PFSK-1 (cell line): ENCODE results near the gene P2RX2.

Experiments
- FOXP2 ChIP-seq: optimal IDR thresholded peaks from 2 replicates; pipeline ENCODE3; 2011; ENCODE audit warnings: borderline replicate concordance, control low read depth, inconsistent platforms; ENCODE audit not compliant: insufficient read depth; ENCODE audit errors: extremely low read length, extremely low read depth
- POLR2AphosphoS5 ChIP-seq: IDR thresholded peaks from 2 replicates; pipeline ENCODE4 v1.6.1; 2012; ENCODE audit warnings: low read depth, mild to moderate bottlenecking, control low read depth, low read length, moderate library complexity
- SIN3A ChIP-seq: IDR thresholded peaks from 2 replicates; pipeline ENCODE4 v1.6.1; 2012; ENCODE audit warnings: mild to moderate bottlenecking, low read length, moderate library complexity, borderline replicate concordance; ENCODE audit not compliant: insufficient read depth
- TAF1 ChIP-seq: IDR thresholded peaks from 2 replicates; pipeline ENCODE4 v1.6.1; 2012; ENCODE audit warnings: low read length, control low read depth, borderline replicate concordance; ENCODE audit not compliant: insufficient read depth
- TF ChIP-seq, protein P1 (sequence below), 2 experiments: IDR thresholded peaks; 2 replicates each; pipeline versions ENCODE4 v1.6.1 to v1.8.0; 2011 to 2012; ENCODE audit warnings: low read depth in 2 of 2, low read length in 2 of 2, control low read depth in 1 of 2, inconsistent platforms in 1 of 2, mild to moderate bottlenecking in 1 of 2, moderate library complexity in 1 of 2; ENCODE audit not compliant: insufficient read depth in 1 of 2

Gene P2RX2

DNA sequence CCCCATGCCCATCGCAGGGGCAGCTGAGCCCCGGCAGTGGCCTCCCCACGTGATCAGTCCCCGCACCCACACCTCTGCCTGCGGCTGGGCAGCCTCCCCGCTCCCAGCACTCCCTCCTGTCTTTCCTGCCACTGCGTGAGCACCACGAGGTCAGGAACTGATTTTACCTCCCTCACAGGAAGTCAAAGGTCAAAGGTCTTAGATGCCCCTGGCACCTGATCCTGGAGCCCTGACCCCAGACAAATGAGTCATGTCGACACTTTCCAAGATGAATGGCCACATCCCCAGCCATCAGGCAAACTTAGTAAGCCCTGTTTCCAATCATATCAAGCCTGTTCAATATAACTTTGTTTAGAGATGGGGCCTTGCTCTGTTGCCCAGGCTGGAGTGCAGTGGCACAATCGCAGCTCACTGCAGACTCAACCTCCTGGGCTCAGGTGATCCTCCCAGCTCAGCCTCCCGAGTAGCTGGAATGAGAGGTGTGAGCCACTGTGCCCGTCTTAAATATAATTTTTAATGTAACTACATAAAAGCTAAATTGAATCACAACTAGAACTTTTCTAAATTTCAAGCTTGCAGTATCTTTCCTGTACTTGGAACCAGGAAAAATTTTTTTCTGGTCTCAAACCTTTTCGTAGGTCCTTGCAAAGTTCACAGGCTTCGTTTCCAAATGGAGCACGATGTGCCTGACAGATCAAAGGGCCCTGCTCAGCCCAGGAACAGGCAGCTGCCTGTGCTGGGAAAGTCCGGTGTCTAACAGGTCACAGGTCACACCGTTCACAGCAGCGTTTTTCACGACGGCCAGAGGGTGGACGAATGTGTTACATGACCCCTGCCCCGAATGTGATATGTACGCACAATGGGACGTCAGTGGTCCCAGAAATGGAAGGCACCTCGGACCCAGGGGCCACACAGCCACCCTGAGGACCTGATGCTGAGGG, 10.1 kb upstream of the P2RX2 start:
- TF ChIP-seq POLR2AphosphoS5 (no peak), TAF1 (no peak), SIN3A (no peak), FOXP2 (no peak)
- TF ChIP-seq, protein P1, sequence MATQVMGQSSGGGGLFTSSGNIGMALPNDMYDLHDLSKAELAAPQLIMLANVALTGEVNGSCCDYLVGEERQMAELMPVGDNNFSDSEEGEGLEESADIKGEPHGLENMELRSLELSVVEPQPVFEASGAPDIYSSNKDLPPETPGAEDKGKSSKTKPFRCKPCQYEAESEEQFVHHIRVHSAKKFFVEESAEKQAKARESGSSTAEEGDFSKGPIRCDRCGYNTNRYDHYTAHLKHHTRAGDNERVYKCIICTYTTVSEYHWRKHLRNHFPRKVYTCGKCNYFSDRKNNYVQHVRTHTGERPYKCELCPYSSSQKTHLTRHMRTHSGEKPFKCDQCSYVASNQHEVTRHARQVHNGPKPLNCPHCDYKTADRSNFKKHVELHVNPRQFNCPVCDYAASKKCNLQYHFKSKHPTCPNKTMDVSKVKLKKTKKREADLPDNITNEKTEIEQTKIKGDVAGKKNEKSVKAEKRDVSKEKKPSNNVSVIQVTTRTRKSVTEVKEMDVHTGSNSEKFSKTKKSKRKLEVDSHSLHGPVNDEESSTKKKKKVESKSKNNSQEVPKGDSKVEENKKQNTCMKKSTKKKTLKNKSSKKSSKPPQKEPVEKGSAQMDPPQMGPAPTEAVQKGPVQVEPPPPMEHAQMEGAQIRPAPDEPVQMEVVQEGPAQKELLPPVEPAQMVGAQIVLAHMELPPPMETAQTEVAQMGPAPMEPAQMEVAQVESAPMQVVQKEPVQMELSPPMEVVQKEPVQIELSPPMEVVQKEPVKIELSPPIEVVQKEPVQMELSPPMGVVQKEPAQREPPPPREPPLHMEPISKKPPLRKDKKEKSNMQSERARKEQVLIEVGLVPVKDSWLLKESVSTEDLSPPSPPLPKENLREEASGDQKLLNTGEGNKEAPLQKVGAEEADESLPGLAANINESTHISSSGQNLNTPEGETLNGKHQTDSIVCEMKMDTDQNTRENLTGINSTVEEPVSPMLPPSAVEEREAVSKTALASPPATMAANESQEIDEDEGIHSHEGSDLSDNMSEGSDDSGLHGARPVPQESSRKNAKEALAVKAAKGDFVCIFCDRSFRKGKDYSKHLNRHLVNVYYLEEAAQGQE (IDR thresholded peaks at IDR 0.05; ENCODE audit: insufficient read depth in 1 of 2, low read depth in 2 of 2, low read length in 2 of 2) = no peak

DNA sequence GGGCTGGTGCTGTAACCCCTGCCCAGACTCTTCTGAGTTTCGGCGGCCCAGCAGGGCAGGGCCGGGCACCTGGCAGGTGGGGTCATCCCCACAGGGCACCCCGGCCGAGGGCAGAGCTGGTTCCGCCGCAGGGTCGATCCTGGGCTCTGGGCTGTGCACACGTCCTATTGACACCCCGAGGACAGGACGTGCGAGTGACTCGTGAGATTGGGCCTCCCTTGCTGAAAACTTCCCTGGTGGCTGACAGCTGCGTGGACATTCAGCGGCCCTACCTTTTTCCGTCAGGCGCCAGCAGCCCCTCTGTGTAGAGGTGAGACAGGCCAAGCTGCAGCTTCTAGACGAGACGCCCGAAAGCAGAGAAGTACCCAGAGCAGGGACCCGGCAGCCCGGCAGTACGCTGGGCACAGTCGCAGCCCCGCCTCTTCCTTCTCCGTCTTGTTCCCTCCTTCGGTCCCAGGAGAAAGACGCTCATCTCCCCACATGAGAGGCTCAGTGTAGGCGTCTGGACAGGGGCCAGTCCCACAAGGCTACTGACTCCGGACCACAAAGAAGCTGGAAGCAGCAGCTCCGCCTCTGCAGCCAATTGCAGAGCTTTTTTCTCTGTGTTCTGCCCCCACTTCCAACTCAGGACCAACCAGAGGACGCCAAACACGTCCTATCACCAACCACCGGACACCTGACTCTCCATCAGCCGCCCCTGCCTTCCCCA, 8.4 kb upstream of the P2RX2 start, which contains the start of gene LRCOL1:
Gene LRCOL1, minus strand, starts transcription at position 532 of the 709 bp plus-strand sequence. CDS start 4,331 bp downstream, outside the sequence.
- TF ChIP-seq POLR2AphosphoS5 (no peak), FOXP2 (no peak), TAF1 (no peak), SIN3A (no peak)
- TF ChIP-seq, protein P1 (IDR thresholded peaks at IDR 0.05; ENCODE audit: insufficient read depth in 1 of 2, low read depth in 2 of 2, low read length in 2 of 2) = no peak

DNA sequence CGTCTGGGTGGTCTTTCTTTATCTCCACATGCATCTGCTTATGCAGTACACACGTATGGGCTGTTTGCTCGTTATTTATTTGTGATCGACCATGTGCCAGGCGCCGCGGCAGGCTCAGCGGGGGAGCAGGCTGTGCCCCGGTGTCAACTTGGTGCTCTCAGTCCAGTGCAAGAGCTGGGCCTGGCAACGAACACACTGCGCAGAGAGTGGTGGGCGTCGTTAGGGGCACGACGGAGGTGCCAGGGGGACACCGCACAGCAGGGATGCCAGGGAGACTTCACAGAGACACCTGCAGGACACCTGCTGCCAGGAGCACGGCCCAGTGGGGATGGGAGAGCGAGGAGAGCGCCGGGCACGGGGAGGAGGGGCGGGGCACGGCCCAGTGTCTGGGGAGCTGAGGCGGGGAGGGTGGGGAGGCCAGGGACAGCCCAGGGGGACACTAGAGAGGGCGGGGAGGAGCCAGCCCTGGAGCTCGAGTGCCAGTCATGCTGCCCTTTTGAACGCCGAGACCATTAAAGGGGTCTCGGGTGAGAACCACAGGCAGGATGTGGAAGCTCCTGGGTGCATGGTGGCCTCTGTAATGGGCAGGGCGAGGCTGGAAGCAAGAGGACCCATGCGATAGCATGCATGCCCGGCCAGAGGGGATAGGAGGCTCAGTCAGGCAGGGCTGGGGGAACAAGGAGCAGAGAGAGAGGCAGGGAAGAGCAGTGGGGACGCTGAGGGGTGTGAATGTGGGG, 7.5 kb upstream of the P2RX2 start:
- TF ChIP-seq, protein P1 (IDR thresholded peaks at IDR 0.05; ENCODE audit: insufficient read depth in 1 of 2, low read depth in 2 of 2, low read length in 2 of 2) = no peak

DNA sequence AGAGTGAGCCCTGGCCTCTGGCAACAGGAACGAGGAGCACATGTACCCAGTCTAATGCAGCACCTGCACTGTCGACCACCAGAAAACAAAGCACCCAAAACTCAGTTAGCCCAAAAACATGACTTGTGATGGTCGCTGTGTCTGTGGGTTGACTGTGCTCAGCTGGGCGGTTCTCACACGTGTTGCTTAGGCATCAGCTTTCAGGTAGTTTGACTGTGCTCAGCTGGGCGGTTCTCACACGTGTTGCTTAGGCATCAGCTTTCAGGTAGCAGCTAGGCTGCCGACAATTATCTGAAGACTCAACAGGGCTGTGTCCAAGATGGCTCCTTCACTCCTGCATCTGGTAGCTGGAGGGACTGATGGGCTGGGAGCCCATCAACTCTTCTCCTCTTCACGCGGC, 7.0 kb upstream of the P2RX2 start:
- no peak for TF ChIP-seq FOXP2
- TF ChIP-seq POLR2AphosphoS5 = no peak
- no peak for TF ChIP-seq SIN3A
- TF ChIP-seq, protein P1 (IDR thresholded peaks at IDR 0.05; ENCODE audit: insufficient read depth in 1 of 2, low read depth in 2 of 2, low read length in 2 of 2) = no peak
- TF ChIP-seq TAF1 = no peak
